A172 (cell line): ENCODE data around the gene ATP9A. TPM values are rescaled to one million over a fixed set of nuclear protein-coding genes. Genes with fewer than 3 reads are reported as not detected.
"Not testable (repeated sequence)": the region's sequence is repeated elsewhere in the genome, so short reads cannot be mapped to it uniquely, and the experiment has no call there.

ENCODE experiments used
- DNase-seq: peaks from one replicate; pipeline ENCODE4 v3.0.0-alpha.2; 2015; ENCODE audit warnings: low spot score
- total RNA-seq: library from RNA; depleted of rRNA; stranded (reverse); fragments of >200 nt; shearing (Covaris generic); gene quantifications from 2 replicates; pipeline ENCODE4 v1.2.3, GENCODE V29; 2014

ATP9A gene
- total RNA-seq, 1 experiment from 2014 or later, result 19.5 TPM

- no peak for DNase-seq
Measured at GRCh38 chr20:51656726-51657260, 111.4 kb downstream of the ATP9A start.

GRCh38 chr20:51656089-51656488 is 112.1 kb downstream of the ATP9A start:
- not testable (repeated sequence) for DNase-seq

GRCh38 chr20:51654495-51654894 is 113.7 kb downstream of the ATP9A start:
- DNase-seq, result no peak

GRCh38 chr20:51654060-51654459 is 114.1 kb downstream of the ATP9A start:
- no peak for DNase-seq

GRCh38 chr20:51653226-51653625 is 115.0 kb downstream of the ATP9A start:
- no peak for DNase-seq

GRCh38 chr20:51651921-51652549 is 116.2 kb downstream of the ATP9A start:
- no peak for DNase-seq

GRCh38 chr20:51650685-51651134 is 117.5 kb downstream of the ATP9A start:
- no peak for DNase-seq

- no peak for DNase-seq
Measured at GRCh38 chr20:51648571-51648947, 119.6 kb downstream of the ATP9A start.

GRCh38 chr20:51647674-51648570 is 120.3 kb downstream of the ATP9A start:
- DNase-seq, result no peak

- not testable (repeated sequence) for DNase-seq
Measured at GRCh38 chr20:51643810-51644209, 124.4 kb downstream of the ATP9A start.

- DNase-seq, result no peak
Measured at GRCh38 chr20:51643390-51643789, 124.8 kb downstream of the ATP9A start.

GRCh38 chr20:51641866-51642265 is 126.3 kb downstream of the ATP9A start:
- no peak for DNase-seq

- no peak for DNase-seq
Measured at GRCh38 chr20:51640743-51641142, 127.4 kb downstream of the ATP9A start.

- DNase-seq, result peak; percentile 52
Measured at GRCh38 chr20:51639206-51639832, 128.9 kb downstream of the ATP9A start.

GRCh38 chr20:51637241-51637640 is 130.9 kb downstream of the ATP9A start:
- DNase-seq, result no peak

GRCh38 chr20:51636123-51636522 is 132.1 kb downstream of the ATP9A start:
- DNase-seq, result no peak

- no peak for DNase-seq
Measured at GRCh38 chr20:51635680-51636079, 132.5 kb downstream of the ATP9A start.

GRCh38 chr20:51634877-51635276 is 133.3 kb downstream of the ATP9A start:
- DNase-seq, result no peak

- DNase-seq, result no peak
Measured at GRCh38 chr20:51634257-51634656, 133.9 kb downstream of the ATP9A start.

- no peak for DNase-seq
Measured at GRCh38 chr20:51633430-51633829, 134.8 kb downstream of the ATP9A start.

- DNase-seq, result no peak
Measured at GRCh38 chr20:51631953-51632352, 136.2 kb downstream of the ATP9A start.
